ENCODE data around the gene GRB2.
A peak's percentile ranks its signal among the peaks of the same experiment; 100 is the strongest.
"Not testable (repeated sequence)": the region's sequence is repeated elsewhere in the genome, so short reads cannot be mapped to it uniquely, and the experiment has no call there.

GRB2 gene

DNA sequence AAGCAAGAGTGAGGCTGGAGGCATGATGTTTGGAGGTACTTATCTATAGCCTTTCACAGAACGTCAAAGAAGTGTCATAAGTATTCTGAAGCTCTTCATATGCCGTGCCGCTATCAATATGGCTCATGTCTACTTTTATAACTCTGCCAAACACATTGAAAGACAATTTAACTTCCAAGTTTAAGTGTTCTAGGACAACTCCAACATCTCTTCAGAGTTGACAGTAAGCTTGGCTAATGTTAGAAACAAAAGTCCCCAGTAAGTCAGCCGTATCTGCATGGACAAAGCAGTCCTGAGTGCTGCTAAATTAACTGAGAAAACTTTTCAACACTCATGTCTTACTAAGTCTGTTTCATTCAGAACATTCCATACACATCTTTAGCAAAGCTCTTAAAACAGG lies 32.2 kb downstream of the GRB2 start:
- Histone ChIP-seq H3K36me3 (peaks cover 0 to 17% (median 0%) of the 10 kb centered on the region in 3 donors), H3K4me1 (peaks cover 0 to 45% (median 29%) of the 10 kb centered on the region in 4 donors), H3K27me3 (no peaks in the 10 kb centered on the region), H3K9me3 (no peaks in the 10 kb centered on the region), H3K4me3 (no peak overlapping the region), H3K27ac (no peak overlapping the region)
- intact Hi-C loops (cut with DNase I; ENCODE audit: low total_unique reads) = no loop called here
- no peak for DNase-seq
- TF ChIP-seq, protein P1, sequence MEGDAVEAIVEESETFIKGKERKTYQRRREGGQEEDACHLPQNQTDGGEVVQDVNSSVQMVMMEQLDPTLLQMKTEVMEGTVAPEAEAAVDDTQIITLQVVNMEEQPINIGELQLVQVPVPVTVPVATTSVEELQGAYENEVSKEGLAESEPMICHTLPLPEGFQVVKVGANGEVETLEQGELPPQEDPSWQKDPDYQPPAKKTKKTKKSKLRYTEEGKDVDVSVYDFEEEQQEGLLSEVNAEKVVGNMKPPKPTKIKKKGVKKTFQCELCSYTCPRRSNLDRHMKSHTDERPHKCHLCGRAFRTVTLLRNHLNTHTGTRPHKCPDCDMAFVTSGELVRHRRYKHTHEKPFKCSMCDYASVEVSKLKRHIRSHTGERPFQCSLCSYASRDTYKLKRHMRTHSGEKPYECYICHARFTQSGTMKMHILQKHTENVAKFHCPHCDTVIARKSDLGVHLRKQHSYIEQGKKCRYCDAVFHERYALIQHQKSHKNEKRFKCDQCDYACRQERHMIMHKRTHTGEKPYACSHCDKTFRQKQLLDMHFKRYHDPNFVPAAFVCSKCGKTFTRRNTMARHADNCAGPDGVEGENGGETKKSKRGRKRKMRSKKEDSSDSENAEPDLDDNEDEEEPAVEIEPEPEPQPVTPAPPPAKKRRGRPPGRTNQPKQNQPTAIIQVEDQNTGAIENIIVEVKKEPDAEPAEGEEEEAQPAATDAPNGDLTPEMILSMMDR (IDR thresholded peaks at IDR 0.05) = no peak

DNA sequence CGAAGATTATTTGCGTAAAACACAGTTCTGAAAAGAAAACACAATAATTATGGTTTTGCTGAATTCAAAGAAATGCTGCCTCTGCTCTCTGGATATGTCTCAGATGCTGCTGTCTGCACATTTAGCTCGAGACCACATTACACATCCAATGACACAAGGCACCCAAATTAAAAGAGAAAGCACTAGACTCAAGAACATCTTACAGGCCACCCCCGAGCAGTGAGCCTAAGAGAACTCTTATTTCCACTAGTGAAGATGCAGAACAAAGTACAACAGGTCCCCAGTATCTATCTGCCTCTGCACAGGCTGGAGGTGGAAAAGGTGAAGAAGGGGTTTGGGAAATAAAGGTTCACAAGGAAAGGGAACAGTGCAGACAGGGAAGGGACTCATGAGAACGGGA lies 33.5 kb downstream of the GRB2 start:
- TF ChIP-seq, protein P1 (IDR thresholded peaks at IDR 0.05) = no peak
- Histone ChIP-seq H3K27me3 (no peaks in the 10 kb centered on the region), H3K9me3 (no peaks in the 10 kb centered on the region), H3K4me3 (no peak overlapping the region), H3K4me1 (peaks cover 0 to 58% (median 29%) of the 10 kb centered on the region in 4 donors), H3K36me3 (peaks cover 0 to 14% (median 0%) of the 10 kb centered on the region in 3 donors), H3K27ac (peak overlapping the region in 1 of 2 donors; percentile 77)
- no peak for DNase-seq
- intact Hi-C loops (cut with DNase I; ENCODE audit: low total_unique reads) = no loop called here

DNA sequence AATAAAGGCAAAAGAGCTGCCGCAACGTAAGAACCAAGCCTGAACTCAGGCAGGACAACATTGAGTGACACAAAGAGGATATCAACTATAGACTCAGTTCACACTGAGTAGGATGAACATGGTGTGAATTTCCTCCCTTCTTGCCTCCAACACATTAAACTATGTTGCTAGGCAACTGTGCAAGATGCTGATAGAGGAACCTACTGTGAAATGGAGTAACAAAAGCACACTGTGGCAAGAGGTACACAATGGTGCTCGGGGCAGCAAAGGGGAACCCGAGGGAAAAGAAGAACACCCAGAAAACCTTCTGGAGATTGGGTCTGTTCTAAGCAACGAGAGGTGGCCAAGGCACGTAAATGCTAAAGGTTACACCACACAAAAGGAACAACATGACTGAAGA lies 34.1 kb downstream of the GRB2 start:
- H3K27me3 ChIP-seq = no peaks in the 10 kb centered on the region
- H3K27ac ChIP-seq = peak overlapping the region; percentile 77
- intact Hi-C loops (cut with DNase I; ENCODE audit: low total_unique reads) = no loop called here
- TF ChIP-seq, protein P1 (IDR thresholded peaks at IDR 0.05) = no peak
- H3K4me3 ChIP-seq = no peak overlapping the region
- H3K36me3 ChIP-seq = peaks cover 0 to 7% (median 0%) of the 10 kb centered on the region in 3 donors
- peaks cover 0 to 65% (median 29%) of the 10 kb centered on the region in 4 donors for H3K4me1 ChIP-seq
- DNase-seq = no peak
- H3K9me3 ChIP-seq = no peaks in the 10 kb centered on the region

DNA sequence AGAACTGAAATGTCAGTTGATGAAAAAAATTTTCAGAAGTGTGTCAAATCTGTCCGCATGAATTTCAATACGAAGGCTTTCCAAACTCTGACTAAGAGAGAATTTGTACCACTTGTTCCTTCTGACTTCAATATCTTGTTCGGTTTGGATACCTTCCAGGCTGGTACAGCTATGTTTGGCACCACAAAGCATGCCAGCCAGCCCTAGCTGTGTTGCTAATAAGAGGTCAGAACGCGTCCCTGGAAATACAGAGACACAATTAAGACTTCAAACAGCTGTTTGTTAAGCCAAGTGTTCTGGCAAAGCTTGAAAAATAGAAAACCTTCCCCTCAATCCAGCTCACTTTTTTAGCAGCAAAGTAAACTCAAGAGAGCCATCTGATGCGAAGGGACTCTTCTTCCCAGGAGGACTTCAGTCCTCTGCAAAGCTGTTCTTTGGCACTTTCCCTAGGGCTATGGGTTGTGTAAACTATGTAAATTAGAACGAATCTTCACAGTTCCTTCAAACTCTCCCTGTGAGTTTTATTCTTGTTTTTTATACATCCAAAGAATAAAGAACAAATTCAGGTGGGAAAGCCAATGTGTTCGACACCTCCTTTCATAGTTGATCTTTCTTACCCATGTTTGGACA lies 35.1 kb downstream of the GRB2 start:
- H3K4me3 ChIP-seq = peak overlapping the region in 1 of 2 donors; percentile 18
- intact Hi-C loops (cut with DNase I; ENCODE audit: low total_unique reads) = no loop called here
- H3K27ac ChIP-seq = peak overlapping the region; percentile 77
- H3K36me3 ChIP-seq = peaks cover 0 to 6% (median 0%) of the 10 kb centered on the region in 3 donors
- DNase-seq = peak; percentile 39 to 77
- no peaks in the 10 kb centered on the region for H3K27me3 ChIP-seq
- TF ChIP-seq, protein P1 (IDR thresholded peaks at IDR 0.05) = no peak
- H3K9me3 ChIP-seq = no peaks in the 10 kb centered on the region
- H3K4me1 ChIP-seq = peaks cover 0 to 72% (median 29%) of the 10 kb centered on the region in 4 donors

DNA sequence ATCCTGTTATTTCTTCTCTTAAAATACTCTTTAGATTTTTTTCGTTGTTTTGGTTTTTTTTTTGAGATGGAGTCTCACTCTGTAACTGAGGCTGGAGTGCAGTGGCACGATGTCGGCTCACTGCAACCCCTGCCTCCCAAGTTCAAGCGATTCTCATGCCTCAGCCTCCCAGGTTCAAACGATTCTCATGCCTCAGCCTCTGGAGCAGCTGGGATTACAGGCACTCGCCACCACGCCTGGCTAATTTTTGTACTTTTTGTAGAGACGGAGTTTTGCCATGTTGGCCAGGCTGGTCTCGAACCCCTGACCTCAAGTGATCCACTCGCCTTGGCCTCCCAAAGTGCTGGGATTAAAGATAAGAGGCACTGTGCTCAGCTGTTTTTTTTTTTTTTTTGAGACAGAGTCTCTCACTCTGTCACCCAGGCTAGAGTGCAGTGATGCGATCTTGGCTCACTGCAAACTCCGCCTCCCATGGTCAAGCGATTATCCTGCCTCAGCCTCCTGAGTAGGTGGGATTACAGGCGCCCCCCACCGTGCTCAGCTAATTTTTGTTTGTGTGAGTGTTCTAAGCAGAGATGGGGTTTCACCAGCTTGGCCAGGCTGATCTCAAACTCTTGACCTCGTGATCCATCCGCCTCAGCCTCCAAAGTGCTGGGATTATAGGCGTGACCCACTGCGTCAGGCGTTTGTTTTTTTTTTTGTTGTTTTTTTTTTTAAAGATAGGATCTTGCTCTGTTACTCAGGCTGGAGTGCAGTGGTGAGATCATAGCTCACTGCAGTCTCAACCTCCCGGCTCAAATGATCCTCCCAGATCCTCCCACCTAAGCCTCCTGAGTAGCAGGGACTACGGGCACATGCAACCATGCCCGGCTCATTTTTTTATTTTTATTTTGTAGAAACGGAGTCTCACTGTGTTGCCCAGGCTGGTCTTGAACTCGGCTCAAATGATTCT lies 37.4 kb downstream of the GRB2 start:
- intact Hi-C loops (cut with DNase I; ENCODE audit: low total_unique reads); H3K36me3 ChIP-seq; H3K4me3 ChIP-seq; DNase-seq; H3K9me3 ChIP-seq; H3K27me3 ChIP-seq: not testable (repeated sequence)
- peak overlapping the region in 1 of 2 donors; percentile 77 for H3K27ac ChIP-seq
- H3K4me1 ChIP-seq = peaks cover 0 to 93% (median 33%) of the 10 kb centered on the region in 4 donors

DNA sequence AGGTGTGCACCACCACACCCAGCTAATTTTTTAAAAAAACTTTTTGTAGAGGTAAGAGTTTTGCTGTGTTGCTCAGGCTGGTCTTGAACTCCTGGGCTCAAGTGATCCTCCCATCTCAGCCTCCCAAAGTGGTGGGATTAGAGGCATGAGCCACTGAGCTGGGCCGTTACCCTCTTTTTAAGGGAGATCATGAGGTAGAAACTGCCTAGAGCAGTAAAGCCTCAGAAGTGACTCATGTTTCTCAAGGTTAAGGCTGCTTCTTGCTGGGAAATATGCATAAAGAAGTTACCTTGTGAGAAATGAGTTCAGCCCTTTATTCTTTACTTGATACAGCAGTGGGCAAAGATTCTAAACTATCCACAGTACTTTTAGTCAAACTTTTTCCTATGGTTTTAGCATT lies 38.2 kb downstream of the GRB2 start:
- Histone ChIP-seq H3K27ac (no peak overlapping the region), H3K4me1 (peaks cover 0 to 96% (median 37%) of the 10 kb centered on the region in 4 donors), H3K27me3 (no peaks in the 10 kb centered on the region), H3K36me3 (no peaks in the 10 kb centered on the region), H3K4me3 (no peak overlapping the region), H3K9me3 (no peaks in the 10 kb centered on the region)
- intact Hi-C loops (cut with DNase I; ENCODE audit: low total_unique reads) = no loop called here
- TF ChIP-seq, protein P1 (IDR thresholded peaks at IDR 0.05) = no peak
- DNase-seq = no peak

Data from tibial artery (tissue), 4 donors.